ENCODE results near the gene RYR3.

The RYR3 gene

DNA sequence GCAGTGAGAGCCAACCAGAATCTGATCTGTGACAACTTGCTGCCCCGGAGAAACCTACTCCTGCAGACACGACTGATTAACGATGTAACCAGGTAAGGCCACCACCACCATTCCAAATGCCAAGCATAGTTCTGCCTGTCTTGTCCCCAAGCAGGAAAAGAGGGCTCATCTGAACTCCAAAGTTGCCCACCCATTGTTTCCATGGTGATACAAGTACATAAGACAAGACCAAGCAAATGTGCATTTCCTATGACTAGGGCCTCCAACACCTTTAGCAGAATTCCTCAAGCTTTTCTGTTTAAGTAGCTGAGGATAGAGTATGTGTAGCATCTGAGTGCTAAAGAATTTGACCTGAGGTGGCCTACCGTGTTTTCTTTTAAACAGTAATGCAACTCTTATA is 290.7 kb downstream of the RYR3 start:
- DNase-seq, result no peak

GRCh38 chr15:33608714-33609113 is 297.9 kb downstream of the RYR3 start:
- Histone ChIP-seq H3K4me3 (ENCODE audit: low read depth, low read length) (no peak overlapping the region), H3K27me3 (peaks cover 2% of the 10 kb centered on the region; the same call in 1 of the 2 replicates), H3K4me1 (no peaks in the 10 kb centered on the region), H3K9me3 (no peaks in the 10 kb centered on the region), H3K36me3 (no peaks in the 10 kb centered on the region)
- DNase-seq, result no peak
- TF ChIP-seq, protein P1, sequence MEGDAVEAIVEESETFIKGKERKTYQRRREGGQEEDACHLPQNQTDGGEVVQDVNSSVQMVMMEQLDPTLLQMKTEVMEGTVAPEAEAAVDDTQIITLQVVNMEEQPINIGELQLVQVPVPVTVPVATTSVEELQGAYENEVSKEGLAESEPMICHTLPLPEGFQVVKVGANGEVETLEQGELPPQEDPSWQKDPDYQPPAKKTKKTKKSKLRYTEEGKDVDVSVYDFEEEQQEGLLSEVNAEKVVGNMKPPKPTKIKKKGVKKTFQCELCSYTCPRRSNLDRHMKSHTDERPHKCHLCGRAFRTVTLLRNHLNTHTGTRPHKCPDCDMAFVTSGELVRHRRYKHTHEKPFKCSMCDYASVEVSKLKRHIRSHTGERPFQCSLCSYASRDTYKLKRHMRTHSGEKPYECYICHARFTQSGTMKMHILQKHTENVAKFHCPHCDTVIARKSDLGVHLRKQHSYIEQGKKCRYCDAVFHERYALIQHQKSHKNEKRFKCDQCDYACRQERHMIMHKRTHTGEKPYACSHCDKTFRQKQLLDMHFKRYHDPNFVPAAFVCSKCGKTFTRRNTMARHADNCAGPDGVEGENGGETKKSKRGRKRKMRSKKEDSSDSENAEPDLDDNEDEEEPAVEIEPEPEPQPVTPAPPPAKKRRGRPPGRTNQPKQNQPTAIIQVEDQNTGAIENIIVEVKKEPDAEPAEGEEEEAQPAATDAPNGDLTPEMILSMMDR (IDR thresholded peaks at IDR 0.05; ENCODE audit: low read depth, low read length), result peak; percentile 52

More for the DNA sequence above, 290.7 kb downstream of the RYR3 start:
- no peaks in the 10 kb centered on the region for H3K36me3 ChIP-seq
- H3K4me1 ChIP-seq, result no peaks in the 10 kb centered on the region
- TF ChIP-seq, protein P1 (IDR thresholded peaks at IDR 0.05; ENCODE audit: low read depth, low read length), result no peak
- H3K27me3 ChIP-seq, result no peaks in the 10 kb centered on the region
- no peaks in the 10 kb centered on the region for H3K9me3 ChIP-seq
- H3K4me3 ChIP-seq (ENCODE audit: low read depth, low read length), result no peak overlapping the region

GRCh38 chr15:33612721-33613304 is 302.0 kb downstream of the RYR3 start:
- H3K4me3 ChIP-seq (ENCODE audit: low read depth, low read length), result no peak overlapping the region
- peaks cover 2% of the 10 kb centered on the region; the same call in 1 of the 2 replicates for H3K27me3 ChIP-seq
- DNase-seq, result no peak
- H3K4me1 ChIP-seq, result no peaks in the 10 kb centered on the region
- H3K9me3 ChIP-seq, result no peaks in the 10 kb centered on the region
- TF ChIP-seq, protein P1 (IDR thresholded peaks at IDR 0.05; ENCODE audit: low read depth, low read length), result no peak
- no peaks in the 10 kb centered on the region for H3K36me3 ChIP-seq

DNA sequence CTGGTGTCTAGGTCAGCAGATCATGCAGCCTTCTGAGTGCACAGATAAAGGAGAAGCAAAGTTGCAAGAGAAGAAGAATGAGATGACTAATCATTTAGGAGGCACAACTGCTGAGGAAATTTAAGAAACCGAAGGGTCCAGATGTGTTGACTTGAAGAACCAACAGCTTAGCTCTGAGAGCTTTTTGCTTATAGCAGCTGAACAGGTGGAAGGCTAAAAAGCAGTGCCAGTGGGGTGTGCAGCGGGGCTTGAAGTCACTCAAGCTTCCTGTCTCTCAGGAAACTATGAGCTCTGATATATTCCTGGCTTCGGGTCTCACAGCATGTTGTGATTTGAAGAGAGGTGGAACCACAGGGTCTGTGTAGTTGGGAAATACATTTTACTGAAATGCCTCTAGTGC is 305.7 kb downstream of the RYR3 start:
- Histone ChIP-seq H3K9me3 (no peaks in the 10 kb centered on the region), H3K4me3 (ENCODE audit: low read depth, low read length) (no peak overlapping the region), H3K4me1 (no peaks in the 10 kb centered on the region), H3K36me3 (no peaks in the 10 kb centered on the region), H3K27me3 (peaks cover 2% of the 10 kb centered on the region; the same call in 1 of the 2 replicates)
- TF ChIP-seq, protein P1 (IDR thresholded peaks at IDR 0.05; ENCODE audit: low read depth, low read length), result no peak
- no peak for DNase-seq

GRCh38 chr15:33618350-33618749 is 307.6 kb downstream of the RYR3 start:
- no peak overlapping the region for H3K4me3 ChIP-seq (ENCODE audit: low read depth, low read length)
- no peaks in the 10 kb centered on the region for H3K9me3 ChIP-seq
- TF ChIP-seq, protein P1 (IDR thresholded peaks at IDR 0.05; ENCODE audit: low read depth, low read length), result no peak
- no peaks in the 10 kb centered on the region for H3K36me3 ChIP-seq
- no peak for DNase-seq
- H3K27me3 ChIP-seq, result no peaks in the 10 kb centered on the region; the same call in 1 of the 2 replicates
- H3K4me1 ChIP-seq, result no peaks in the 10 kb centered on the region

DNA sequence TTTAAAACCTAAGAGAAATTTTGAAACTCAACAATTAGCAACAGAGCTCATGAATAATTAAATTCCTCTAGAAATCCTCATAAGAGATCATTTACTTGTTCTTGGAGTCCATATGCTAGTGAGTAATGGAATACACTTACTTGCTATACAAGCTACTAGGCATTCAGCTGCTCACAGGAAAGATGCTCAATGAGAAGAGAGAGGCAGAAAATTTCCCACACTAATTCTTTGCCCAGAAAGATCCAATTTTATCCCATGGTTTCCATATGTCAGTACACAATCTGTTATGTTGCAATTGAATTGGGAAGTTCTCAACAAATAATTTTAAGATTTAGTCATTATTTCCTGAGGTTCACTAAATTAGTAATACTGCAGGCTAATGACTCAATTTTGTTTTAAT is 310.4 kb downstream of the RYR3 start:
- no peak for DNase-seq

More for the DNA sequence above, 310.4 kb downstream of the RYR3 start:
- H3K4me1 ChIP-seq, result no peaks in the 10 kb centered on the region
- no peaks in the 10 kb centered on the region for H3K9me3 ChIP-seq
- no peaks in the 10 kb centered on the region for H3K27me3 ChIP-seq
- no peak overlapping the region for H3K4me3 ChIP-seq (ENCODE audit: low read depth, low read length)
- TF ChIP-seq, protein P1 (IDR thresholded peaks at IDR 0.05; ENCODE audit: low read depth, low read length), result no peak
- no peaks in the 10 kb centered on the region for H3K36me3 ChIP-seq
